Cardiac fibroblast (primary cell): Measurements from ENCODE around the gene MOGAT1.
"Not testable (repeated sequence)": the region's sequence is repeated elsewhere in the genome, so short reads cannot be mapped to it uniquely, and the experiment has no call there.

Experiments
- DNase-seq, 2 donors: peaks; one replicate each; pipeline versions ENCODE4 v3.0.0 to v3.0.0-alpha.2; 2010; ENCODE audit warnings: low read depth in 2 of 2
- H3K4me3 ChIP-seq, 2 donors: replicated peaks in 1 of 2; 1 replicate in 1 of 2; 2 replicates in 1 of 2; pipeline ENCODE4 v1.5.1; 2011; ENCODE audit warnings: low read depth in 2 of 2, low read length in 2 of 2, mild to moderate bottlenecking in 2 of 2, moderate library complexity in 1 of 2
- TF ChIP-seq, protein P1 (sequence below): IDR thresholded peaks from one replicate; pipeline ENCODE4 v1.5.1; 2011; ENCODE audit warnings: low read depth, mild to moderate bottlenecking, low read length, inconsistent platforms

MOGAT1 gene

DNA sequence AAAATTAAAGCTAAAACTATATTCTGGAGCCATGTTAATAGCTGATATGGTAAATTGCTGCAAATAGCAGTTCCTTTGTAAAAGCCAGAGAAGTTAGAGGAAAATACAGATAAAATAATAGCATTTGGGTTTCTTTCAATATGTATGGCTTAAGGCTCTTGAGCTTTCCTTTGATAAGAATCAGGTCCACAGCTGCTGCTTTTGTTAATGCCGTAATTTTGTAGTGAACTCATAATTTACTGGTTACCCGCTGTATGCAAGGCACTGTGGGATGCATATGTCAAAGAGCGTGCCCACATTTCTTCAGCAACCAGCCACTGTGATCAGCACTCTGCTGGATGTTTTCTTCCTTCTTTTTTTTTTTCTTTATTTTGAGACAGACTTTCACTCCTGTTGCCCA, 79.1 kb downstream of the MOGAT1 start:
- H3K4me3 ChIP-seq: no peak overlapping the region
- TF ChIP-seq, protein P1, sequence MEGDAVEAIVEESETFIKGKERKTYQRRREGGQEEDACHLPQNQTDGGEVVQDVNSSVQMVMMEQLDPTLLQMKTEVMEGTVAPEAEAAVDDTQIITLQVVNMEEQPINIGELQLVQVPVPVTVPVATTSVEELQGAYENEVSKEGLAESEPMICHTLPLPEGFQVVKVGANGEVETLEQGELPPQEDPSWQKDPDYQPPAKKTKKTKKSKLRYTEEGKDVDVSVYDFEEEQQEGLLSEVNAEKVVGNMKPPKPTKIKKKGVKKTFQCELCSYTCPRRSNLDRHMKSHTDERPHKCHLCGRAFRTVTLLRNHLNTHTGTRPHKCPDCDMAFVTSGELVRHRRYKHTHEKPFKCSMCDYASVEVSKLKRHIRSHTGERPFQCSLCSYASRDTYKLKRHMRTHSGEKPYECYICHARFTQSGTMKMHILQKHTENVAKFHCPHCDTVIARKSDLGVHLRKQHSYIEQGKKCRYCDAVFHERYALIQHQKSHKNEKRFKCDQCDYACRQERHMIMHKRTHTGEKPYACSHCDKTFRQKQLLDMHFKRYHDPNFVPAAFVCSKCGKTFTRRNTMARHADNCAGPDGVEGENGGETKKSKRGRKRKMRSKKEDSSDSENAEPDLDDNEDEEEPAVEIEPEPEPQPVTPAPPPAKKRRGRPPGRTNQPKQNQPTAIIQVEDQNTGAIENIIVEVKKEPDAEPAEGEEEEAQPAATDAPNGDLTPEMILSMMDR: no peak
- DNase-seq: no peak

DNA sequence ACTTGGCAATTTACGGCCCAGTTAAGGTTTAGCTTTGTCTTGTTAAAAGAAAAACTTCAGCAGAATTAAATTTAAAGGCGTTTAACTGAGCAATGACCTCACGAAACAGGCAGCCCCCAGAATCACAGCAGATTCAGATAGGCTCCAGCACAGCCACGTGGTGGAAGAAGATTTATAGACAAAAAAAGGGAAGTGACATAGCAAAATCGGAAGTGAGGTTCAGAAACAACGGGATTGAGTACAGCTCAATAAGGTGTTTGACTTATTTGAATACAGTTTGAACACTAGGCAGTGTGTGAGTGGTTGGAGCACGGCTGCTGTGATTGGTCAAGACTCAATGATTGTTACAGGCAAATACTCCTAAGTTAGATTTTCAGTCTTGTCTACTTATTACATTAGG, 79.8 kb downstream of the MOGAT1 start:
- H3K4me3 ChIP-seq: no peak overlapping the region
- TF ChIP-seq, protein P1: no peak
- DNase-seq: no peak

DNA sequence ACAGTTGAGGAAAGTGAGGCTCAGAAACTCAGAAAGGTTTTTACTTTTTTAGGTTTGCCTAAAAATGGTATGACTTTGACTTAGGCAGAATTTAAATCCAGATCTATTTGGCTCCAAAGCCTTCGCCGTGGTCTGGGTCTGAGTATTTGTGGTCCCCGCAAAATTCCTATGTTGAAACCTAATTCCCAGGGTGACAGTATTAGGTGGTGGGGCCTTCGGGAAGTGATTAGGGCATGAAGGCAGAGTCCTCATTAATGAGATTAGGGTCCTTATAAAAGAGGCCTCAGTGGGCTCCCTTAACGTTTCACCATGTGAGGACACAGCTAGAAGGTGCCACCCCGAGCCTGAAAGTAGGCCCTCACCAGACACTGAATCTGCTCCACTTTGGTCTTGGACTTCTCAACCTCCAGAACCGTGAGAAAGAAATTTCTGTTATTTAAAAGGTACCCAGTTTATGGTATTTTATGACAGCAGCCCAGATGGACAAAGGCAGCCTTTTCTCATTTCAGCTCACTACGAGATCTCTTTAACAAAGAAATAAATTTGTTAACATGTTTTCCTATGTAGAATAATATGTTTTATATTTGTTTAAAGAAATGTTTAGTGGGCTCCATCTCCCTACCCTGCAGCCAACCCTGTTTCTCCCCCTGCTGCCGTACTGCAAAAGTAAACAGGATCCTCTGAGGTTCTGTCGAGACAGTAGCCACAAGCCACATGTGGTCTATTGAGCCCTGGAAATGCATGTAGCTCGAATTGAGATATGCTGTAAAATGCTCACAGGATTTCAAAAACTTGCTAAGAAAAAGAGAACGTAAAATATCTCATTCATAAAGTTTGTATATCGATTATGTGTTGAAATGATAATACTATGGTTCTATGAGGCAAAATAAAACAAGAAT, 80.6 kb downstream of the MOGAT1 start:
- H3K4me3 ChIP-seq: no peak overlapping the region
- TF ChIP-seq, protein P1: no peak
- no peak for DNase-seq

DNA sequence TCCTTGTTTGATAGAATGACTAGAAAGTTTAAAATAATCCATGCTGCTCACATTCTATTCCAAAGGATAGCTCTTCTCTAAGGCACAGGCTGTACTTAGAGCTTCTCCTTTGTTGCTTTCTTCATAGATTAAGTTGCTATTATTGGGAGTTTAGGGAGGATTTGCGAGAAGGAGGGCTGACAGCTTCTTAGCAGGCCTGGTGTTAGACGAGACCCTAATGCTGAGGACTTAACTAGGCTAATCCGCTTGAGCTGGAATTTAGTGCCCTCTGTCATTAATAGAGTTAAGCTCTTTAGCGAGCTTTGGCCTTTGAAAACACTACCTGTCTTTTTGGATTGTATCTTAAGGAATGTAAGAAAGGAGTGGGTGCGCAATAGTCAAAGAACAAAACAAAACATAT, 81.3 kb downstream of the MOGAT1 start:
- no peak overlapping the region for H3K4me3 ChIP-seq
- TF ChIP-seq, protein P1: no peak
- no peak for DNase-seq

DNA sequence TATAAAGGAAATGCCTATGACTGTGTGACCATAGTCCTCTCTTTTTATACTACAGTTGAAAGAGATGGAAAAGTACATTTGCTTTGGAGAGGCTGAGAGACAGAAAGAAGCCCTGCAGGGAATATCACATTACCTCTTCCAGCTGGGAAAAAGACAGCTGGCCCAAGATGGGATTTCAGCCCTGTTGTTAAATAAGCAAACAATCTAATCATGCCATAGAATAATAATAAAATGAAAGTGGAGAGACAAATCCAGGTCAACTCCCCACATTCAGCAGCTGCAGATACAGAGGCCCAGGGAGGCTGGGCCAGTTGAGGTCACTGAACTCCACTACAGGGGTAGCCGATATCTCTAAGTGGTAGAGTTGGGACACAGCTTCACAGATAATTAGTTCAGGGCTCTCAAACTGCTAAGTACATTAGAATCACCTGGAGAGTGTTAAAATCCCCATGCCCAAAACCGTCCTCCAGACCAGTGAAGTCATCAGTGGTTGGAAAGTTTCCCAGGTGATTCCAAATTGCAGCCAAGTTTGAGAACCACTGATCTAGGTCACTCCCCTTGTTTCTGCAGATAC, 81.9 kb downstream of the MOGAT1 start:
- DNase-seq: peak; percentile 39 to 52
- no peak overlapping the region for H3K4me3 ChIP-seq
- TF ChIP-seq, protein P1: no peak

DNA sequence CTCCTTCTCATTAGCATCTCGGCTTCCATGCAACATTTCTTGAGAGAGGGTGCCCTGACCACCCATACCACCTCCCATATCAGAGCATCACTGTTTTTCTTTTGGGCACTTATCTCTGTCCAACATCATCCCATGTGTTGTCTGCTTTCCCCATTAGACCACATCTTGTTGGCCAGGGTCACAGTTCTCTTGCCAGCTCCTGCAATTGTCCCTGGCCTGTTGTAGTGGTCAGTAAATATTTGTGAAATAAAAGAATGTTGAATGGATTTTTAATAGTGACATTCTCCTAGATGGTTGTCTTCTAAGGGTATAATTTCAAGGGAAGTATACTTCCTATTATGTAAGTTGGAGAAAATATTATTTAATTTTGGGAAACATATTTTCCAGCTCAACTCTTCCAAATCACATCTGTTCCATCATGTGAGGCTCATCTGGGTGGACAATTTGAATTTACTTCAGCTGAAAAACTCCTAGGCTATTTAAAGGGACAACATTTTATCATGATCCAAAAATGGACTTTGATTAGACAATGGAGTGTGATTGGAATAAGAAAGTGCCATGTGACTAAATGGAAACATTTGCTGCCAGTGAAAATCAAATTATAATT, 83.0 kb downstream of the MOGAT1 start:
- H3K4me3 ChIP-seq: no peak overlapping the region
- no peak for DNase-seq
- TF ChIP-seq, protein P1: no peak

DNA sequence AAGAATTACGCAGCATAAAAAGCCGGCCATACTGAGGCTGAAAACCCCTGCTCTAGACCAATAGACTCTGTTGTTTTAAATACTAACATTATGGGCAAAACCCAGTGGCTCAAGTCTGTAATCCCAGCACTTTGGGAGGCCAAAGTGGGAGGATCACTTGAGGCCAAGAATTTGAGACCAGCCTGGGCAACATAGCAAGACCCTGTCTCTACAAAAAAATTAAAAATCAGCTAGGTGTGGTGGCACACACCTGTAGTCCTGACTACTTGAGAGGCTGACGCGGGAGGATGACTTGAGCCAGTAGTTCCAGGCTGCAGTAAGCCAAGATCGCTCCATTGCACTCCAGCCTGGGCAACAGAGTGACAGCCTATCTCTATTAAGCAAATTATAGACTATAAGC, 84.1 kb downstream of the MOGAT1 start:
- not testable (repeated sequence) for H3K4me3 ChIP-seq, DNase-seq
